Epithelial cell of prostate (primary cell): ENCODE measurements around the gene PHLDB1.

Experiments used
- DNase-seq: peaks from one replicate; pipeline ENCODE4 v3.0.0-alpha.2; 2011; ENCODE audit warnings: low read depth, low spot score
- H3K27ac ChIP-seq: fragments of 450-650 bp; 2 replicates; pipeline ENCODE4 v1.5.1; 2017; ENCODE audit warnings: mild to moderate bottlenecking

The PHLDB1 gene

DNA sequence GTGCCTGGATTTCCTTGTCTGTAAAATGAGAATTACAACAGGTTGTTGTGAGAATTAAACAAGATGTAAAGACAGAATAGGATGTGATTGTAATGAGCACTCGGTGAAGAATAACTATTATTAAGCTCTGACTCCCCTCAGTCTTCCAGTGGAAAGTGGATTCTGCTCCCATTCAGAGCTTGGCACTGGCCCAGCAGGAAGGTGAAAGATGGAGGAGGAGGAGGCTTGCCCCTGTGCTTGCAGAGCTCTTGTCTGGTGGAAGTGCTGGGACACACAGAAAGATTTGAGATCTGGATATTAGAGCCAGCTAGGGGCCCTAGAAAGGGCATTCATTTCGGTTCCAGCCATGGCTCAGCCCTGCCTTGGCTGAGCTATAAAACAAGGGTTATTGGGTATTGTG lies 28.2 kb downstream of the PHLDB1 start:
- DNase-seq: no peak
- no peak overlapping the region for H3K27ac ChIP-seq

DNA sequence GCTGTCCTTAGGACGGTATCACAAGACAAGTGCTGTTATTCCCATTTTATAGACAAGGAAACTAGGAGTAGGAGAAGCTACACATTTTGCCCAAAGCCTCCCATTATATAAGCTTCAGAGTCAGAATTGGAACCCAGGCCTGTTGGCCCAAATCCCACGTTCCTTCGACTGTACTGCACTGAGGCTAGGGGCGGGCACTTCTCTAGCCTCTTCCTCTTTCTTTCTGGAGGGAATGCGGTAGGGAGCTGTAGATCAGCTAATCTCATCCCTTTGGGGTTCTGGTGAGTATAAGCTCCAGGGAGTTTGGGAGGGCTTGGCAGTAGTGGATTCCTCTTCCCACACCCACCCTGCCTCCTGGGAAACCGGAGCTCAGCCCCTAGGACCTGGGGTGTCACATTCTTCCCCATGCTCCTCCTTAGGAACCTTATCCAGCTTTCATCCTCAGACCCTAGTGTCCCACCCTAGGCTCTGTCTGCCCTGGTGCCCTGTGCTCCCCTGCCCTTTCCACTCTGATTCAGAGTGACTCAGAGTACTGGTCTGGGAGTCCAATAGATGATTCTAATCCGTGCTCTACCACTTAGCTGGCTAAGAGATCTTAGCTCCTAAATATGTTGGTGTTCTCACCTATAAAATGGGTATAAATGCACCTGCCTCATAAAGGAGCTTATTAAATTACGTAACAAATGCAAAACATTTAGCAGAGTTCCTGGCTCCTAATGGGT lies 29.3 kb downstream of the PHLDB1 start:
- H3K27ac ChIP-seq: no peak overlapping the region
- no peak for DNase-seq

DNA sequence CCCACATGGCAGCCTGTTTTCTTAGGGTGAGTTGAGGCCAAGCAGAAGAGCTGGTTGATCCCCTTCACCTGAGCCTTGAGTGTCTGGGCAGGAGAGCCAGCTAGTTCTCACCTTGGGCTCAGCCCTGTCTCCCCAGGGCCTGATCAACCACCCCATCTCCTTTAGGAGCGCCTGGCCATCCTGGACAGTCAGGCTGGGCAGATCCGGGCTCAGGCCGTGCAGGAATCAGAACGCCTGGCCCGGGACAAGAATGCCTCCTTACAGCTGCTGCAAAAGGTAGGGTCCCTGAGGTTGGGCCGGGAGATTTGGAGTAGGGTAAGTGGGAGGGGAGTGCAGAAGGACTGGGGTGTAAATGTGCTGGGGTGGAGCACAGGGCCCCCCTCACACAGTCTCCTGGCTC lies 31.3 kb downstream of the PHLDB1 start:
- DNase-seq: no peak
- H3K27ac ChIP-seq: no peak overlapping the region

DNA sequence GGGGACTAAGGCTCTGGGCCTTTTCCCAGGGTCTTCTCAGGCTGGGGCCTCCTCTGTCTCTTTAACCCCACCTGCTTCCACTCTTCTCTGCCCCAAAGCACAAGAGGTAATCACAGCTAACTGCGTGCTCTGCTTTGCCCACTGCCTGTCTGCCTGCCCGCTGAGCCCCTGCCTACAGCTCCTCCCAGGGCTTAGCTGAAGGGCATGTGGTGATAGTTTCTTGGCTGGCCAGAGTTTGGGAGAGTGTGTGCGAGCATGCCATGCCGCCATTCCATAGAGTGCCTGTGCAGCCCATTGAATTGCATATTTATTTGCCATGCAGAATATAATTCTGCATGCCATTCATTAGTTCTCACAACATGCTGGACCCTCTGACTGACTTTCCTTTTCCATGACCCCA lies 32.5 kb downstream of the PHLDB1 start:
- no peak overlapping the region for H3K27ac ChIP-seq
- no peak for DNase-seq

DNA sequence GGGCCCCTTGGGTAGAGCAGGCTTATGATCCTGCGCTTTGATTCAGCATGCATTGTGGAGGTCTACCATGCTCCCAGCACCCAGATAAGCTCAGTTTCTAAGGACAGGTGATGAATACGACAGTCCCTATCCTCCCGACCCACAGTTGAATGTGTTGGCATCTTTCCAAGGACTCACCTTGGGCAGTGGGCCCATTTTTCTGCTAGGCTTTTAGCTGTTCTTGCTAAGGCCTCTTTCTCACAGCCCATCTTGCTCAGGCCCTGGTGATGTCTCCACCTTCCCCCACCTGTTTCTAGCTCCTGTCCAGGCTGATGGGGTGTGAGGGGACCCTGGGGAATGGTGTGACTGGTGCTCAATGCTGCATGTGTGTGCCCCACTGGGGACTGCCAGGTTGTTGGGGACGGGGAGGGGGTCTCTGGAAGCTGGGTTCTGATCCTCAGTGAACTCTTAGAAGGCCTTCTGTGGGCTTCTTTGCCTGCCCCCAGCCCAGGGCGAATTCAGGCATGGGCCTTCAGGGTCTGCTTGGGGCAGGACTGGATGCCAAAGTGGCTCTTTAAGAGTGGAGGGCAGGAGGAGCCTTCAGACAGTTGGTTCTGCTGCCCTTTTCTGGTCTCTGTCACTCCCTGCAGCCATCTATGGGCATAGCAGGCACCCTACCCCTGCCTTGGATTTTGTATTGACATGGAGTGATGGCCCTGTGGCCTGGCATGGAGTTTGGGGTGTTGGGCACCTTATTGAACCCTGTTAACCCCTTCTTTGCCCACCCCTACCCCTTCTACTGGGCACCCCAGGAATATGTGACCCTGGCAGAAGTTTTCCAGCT lies 33.1 kb downstream of the PHLDB1 start:
- no peak for DNase-seq
- H3K27ac ChIP-seq: no peak overlapping the region

DNA sequence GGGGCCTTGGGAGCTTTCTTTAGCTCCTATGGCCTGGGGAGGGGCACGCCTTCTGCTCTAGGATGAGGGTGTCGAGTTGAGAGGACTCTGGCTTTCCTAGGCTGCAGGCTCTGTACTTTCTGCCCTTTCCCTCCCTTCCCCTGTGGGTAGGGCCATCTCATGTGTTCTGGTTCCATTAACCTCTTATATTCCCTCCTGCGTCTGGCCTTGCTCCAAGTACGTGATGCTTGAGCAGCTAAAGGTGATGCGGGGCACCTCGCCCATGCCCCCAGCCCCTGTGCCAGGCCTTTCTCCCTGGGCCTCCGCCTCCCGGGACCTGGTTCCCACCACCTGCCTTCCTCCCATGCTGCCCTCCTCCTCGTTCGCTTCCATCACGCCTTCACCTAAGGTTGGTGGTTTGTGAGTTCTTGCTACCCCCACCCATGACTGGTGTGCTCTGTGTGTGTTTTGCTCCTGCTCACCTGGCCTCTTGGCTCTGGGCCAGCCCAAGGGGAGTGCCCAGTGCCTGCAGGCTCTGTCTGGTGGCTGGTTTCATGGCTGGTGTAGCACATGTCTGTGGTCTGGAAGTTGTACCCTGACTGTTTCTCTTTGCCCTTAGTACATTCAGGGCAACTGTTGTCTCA lies 34.1 kb downstream of the PHLDB1 start:
- DNase-seq: no peak
- no peak overlapping the region for H3K27ac ChIP-seq

DNA sequence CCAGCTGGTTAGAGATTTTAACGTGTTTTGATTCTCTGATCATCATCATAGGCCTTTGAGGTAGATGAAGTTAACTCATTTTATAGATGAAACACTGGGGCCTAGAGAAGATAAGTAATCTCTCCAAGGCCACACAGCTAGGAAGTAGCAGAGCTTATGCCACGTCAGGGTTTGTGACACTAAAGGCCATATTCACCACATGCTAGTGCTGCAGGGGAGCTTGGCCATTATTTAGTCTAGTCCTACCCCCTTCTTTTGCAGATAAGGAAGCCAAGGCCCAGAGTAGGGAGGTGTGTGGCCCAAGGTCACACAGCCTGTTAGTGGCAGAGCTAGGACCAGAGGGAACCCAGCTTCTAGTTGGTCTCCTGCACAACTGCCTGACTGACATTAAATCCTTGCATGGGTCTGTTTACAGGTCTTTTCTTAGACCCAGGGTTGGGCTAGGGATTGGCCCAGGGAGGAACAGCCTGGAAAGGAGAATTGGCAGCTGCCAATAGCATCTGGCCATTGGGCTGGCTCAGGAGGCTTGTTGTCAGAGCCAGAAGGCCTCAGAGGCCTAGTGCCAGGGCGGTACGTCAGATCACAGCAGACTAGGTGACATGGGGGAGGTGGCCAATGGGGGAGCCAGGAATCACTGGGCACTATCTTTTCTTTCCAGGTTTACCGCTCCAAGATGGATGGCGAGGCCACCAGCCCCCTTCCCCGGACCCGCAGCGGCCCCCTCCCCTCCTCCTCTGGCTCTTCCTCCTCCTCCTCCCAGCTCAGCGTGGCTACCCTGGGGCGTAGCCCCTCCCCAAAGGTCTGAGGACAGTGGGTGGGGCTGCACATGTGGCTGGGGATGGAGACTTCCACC lies 36.0 kb downstream of the PHLDB1 start:
- no peak for DNase-seq
- no peak overlapping the region for H3K27ac ChIP-seq

DNA sequence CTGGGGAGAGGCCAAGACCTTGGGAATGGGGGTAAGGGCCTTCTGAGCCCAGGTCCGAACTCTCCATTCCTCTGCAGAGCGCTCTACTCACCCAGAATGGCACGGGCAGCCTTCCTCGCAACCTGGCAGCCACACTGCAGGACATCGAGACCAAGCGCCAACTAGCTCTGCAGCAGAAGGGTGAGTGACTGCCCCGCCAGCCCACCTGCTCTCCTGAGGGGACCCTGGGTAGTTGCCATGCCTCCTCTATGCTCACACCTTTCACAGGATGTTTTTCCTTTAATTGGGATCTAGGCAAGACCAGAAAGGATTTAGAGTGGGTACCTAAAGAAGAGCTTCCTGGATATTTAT lies 36.6 kb downstream of the PHLDB1 start:
- DNase-seq: no peak
- H3K27ac ChIP-seq: no peak overlapping the region

DNA sequence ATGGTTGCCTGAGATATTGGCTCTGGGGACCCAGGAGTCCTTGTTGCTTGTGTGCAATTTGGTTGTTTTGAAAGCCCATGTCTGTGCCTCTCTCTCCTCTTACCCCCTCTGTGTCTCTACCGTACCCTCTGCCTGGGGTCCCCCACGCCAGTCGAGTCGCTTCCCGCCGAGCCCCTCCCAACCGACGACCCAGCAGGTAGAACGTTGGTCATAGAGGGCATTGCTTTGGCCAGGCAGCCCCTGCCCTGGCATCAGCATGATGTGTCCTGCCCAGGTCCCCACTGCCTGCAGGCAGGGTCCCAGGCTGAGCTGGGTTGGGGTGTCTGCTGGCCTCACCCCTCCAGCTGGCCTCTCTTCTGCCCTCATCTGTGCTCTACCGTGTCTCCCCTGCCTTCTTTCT lies 37.1 kb downstream of the PHLDB1 start:
- H3K27ac ChIP-seq: no peak overlapping the region
- no peak for DNase-seq

DNA sequence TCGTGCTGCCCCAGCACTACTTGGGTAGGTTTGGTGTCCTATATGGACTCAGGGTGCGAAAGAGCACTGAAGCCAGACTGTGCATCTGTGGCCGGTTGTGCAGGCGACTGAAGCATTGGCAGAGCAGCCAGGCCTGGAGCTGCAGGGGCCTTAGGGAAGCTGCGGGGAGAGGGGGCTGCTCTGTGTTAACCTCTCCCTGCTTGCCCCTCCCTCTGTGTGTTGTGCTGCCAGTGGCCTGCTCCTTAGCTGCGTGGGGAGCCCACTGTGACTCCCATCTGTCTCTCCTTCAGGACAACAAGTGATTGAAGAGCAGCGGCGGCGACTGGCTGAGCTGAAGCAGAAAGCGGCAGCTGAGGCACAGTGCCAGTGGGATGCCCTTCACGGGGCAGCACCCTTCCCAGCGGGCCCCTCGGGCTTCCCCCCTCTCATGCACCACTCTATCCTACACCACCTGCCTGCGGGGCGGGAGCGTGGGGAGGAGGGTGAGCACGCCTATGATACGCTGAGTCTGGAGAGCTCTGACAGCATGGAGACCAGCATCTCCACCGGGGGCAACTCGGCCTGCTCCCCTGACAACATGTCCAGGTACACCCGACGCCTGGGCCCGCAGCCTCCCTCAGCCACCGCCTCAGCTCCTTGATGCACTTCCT lies 37.8 kb downstream of the PHLDB1 start:
- no peak for DNase-seq
- H3K27ac ChIP-seq: no peak overlapping the region

DNA sequence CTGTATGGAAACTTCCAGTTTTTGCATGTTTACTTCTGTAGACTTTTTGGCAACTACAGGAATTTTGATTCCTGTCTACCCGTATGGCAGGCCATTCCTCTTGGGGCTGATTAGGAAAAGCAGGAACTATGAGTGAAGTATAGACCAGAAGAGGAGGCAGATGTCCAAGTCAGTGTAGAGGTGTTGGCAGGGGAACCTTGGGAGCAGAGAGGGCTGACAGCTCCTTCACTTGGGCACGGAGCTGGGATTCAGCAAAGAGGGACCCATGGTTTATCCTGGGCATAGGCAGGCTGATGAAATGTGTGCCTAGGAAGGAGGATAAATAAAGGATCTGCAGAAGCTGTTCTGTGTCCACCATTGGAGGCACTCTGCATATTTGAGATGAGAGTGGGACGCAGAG lies 39.0 kb downstream of the PHLDB1 start:
- no peak overlapping the region for H3K27ac ChIP-seq
- DNase-seq: no peak

DNA sequence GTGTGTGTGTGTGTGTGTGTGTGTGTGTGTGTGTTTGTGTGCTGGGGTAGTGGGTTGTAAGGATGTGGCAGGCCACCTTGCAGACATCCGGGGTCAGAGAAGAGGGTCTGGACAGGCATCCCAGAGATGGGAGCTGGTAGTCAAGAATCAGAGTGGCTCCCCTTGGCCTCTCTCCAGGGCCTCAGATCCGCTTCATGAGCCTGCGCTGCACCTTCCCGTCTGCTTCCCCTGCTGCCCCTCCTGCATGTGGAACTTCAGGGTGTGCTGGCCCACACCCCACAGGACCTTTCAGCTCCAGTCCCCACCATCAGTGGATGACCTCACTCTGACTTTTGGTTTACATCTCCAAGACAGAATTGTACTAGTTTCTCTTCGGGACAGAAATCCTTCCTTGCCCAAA lies 40.9 kb downstream of the PHLDB1 start:
- no peak overlapping the region for H3K27ac ChIP-seq

DNA sequence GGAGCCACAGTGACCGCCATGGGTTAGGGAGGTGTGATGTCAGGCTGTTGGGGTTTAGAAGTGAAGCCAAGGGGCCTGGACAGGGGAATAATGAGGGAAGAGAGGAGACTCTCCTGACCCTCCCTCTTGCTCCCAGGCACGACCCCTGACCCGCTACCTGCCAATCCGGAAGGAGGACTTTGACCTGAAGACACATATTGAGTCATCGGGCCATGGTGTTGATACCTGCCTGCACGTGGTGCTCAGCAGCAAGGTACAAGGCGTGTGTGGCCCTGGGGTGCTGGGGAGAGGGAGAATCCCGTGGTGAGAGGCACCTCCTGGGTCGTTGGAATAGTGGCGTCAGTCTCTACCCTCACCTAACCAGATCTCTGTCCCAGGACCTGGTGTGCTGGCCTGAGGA lies 42.5 kb downstream of the PHLDB1 start:
- no peak overlapping the region for H3K27ac ChIP-seq
- no peak for DNase-seq

More for the DNA sequence above, 40.9 kb downstream of the PHLDB1 start:
- no peak for DNase-seq

DNA sequence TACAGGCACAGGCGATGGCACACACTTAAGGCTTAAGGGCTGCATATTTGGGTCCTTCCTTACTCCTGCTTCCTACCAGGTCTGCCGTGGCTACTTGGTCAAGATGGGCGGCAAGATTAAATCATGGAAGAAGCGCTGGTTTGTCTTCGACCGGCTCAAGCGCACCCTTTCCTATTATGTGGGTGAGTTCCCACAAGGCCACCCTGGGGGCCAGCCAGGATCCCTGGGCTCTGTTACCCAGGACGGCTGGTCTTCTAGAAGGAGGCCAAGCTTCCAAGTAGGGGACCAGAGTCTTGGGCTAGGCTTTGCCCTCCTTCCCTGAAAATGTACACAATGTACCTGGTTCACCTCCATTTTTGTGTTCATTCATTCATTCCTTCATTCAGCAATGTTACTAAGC lies 43.0 kb downstream of the PHLDB1 start:
- H3K27ac ChIP-seq: no peak overlapping the region
- DNase-seq: no peak

DNA sequence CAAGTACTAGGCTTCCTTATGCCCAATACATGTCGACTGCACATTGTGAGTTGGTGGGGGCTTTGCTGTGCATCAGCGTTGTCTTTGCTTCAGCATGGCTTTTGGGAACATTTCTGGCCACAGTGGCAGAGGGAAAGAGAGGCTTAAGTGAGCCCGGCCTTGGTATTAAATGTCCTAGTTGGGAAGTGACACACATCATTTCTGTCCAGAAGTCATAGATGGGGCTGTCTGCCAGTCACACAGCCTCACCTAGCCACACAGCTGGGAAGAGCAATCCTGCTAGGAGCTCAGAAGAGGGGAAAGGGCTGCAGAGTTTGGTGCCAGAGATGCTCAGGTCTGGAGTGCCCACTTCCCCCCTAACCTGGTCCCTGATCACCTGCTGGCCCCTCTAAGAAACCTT lies 44.4 kb downstream of the PHLDB1 start:
- DNase-seq: no peak
- H3K27ac ChIP-seq: no peak overlapping the region

DNA sequence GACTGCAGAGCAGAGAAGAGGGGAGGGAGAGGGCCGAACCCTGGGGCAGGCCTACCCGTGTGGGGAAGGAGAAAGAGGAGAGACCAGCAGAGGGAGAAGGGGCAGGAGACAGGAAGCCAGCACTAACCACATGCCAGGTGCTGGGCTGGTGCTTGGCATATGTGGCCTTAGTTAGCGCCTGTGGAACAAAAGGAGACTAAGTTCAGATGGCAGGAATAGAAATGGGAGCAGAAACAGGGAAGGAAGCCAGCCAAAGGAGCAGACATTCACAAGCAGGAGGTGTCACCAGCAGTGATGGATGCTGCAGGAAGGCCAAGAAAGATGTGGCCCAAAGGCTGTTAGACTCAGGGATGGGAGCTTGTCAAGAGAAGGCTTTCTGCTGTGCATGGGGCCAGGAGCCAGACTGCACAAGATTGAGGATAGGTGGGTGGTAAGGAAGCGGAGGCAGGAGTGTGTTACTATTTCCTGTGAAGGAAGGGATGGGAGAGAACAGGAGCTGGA lies 45.3 kb downstream of the PHLDB1 start:
- no peak overlapping the region for H3K27ac ChIP-seq
- no peak for DNase-seq

DNA sequence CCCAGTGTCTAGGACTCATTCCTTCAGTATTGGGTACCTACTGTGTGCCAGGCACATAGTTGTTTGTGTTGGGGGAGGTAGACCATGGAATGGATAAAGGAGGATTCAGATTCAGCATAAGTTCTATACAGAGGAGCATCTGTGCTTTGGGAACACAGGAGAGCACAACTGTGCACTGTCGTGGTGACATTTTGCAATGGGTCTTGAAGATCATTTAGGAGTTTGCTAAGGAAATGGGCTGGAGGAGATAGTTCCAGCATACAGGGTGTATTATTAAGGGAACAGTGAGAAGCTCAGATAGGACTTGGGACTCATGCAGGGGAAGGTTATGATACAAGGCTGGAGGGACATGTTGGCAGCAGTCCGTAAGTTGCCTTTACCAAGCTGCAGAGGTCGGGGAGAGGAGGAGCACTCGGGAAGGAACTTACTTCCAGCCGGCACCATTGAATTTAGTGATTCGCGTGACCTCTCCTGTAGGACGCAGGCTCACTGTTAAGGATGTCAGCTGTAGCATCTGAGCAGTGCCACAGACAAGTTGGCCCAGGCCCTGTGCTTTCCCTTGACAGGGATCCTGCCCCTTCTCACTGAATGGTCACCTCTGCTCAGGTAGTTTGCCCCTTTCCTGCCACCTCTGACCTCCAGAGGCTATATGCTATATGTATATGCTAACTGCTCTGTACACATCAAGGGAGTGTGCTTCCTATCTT lies 46.4 kb downstream of the PHLDB1 start:
- no peak for DNase-seq
- H3K27ac ChIP-seq: no peak overlapping the region

DNA sequence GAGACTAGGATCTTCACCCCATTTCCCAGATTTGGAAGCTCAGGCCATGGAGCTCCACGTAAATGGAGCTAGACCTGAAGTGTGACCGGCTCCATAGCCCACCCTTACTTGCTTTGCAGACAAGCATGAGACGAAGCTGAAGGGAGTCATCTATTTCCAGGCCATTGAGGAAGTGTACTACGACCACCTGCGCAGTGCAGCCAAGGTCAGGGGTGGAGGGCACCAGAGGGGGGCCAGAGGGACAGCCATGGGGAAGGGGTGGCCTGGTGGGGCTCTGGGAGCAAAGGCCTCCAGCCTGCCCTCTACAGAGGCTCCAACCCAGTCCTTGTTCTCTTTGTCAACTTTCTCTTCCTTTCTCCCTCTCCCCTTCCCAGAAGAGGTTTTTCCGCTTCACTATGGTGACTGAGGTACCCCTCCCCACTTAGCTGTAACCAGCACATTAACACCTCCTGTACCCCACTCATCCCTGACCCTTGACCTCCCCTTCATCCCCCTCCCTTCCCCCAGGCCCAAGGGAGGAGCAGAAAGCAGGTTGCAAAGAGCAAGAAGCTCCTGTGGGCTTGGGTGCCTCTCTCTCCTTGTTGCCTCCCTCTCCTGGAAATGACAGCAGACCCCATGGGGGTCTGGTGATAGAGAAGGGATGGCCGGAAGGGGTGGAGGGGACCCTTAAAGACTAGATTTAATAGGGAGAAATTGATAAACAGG lies 48.2 kb downstream of the PHLDB1 start:
- H3K27ac ChIP-seq: no peak overlapping the region
- no peak for DNase-seq
